Middle frontal gyrus (tissue), 1 donor: Measurements from ENCODE around the gene SUSD3.
"Not testable (repeated sequence)": the region's sequence is repeated elsewhere in the genome, so short reads cannot be mapped to it uniquely, and the experiment has no call there.

Experiments
- DNase-seq: peaks from one replicate; pipeline ENCODE4 v3.0.0-alpha.2; 2015; ENCODE audit warnings: low spot score; ENCODE audit errors: extremely low spot score

Gene SUSD3

DNA sequence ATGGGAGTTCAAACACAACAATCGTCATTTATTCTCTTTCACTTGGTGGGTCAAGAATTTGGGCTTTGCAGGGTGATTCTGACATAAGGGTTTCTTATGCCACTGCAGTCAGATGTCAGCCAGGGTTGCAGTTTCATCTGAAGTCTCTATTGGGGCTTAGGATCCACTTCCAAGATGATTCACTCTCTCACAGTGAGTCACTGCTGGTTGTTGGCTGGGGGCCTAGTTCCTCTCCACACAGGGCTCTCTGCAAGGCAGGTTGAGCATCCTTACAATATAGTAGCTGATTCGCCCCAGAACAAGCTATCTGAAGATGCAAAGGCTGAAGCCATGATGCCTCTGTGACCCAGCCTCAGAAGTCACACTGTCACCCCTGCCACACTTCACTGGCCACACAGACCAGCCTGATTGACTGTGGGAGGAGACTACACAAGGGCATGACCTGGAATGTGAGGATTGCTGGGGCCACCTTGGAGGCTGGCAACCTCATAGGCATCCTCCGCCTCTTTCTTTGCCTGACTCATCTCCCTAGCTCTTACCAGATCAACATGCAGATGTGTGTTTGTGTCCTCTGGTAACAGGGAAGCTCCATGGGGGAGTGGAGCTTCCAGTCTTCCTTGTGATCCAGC lies 33.1 kb downstream of the SUSD3 start:
- no peak for DNase-seq

GRCh38 chr9:93092251-93092991 lies 33.9 kb downstream of the SUSD3 start:
- no peak for DNase-seq

- no peak for DNase-seq
These were observed 34.8 kb downstream of the SUSD3 start for GRCh38 chr9:93093127-93093876.

DNA sequence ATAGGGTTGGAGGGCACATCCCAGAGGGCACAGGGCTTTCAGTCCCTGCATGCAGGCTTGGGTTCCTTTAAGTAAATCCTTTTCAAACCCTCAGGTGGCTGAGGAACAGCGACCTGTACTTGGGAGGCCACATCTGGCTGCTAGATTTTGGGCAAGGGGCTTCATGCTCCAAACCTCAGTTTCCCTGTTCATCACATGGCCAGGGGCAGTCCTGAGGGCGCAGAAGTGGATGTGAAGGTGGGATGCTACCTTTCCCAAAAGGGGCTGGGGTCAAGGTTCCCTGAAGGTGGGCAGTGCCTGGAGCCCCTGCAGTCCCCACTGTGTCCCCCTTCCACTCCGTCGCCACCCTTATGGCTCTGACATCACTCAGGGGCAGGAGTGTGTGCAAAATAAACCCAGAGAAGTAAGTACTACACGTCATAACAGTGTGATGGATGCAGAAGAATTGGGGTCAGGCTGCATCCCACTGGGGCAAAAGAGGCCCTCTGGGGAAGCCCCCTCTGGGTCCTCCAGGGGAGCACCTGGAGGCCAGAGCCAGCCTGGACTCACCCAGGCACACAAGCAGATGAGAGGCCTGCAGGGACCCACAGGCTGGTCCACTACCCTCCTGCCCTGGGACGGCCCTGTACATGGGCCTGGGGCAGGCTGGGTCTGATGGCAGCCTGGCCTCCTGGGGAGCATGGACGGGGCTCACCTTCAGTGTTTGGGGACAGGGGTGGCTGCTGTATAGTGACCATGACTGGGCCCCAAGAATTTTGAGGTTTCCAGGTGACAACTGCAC lies 35.6 kb downstream of the SUSD3 start:
- DNase-seq, result no peak

DNA sequence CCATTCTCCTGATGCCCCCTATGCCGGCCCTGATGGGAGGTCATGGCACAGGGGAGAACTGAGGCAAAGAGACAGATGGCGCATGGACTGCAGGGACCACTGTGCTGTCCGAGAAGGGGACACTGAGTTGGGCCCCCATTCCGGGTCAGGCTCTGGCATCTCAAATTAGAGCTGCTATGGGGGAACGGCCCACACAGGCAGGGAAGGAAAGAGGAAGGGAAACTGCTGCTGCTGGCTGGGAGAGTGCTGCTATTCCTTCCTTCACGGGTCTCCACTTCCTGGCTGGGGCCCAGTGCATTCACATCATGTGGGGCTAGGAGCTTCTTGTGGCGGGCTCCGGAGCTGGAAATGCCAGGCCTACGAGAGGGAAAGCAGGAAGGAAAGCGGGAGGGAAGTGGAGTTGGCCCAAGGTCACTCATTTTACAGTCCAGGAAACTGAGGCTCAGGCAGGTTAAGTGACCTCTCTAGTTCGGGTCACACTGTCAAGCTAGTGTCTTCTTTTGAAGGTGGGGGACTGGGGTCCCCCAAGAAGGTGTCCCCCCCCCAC lies 36.2 kb downstream of the SUSD3 start:
- DNase-seq, result no peak

- DNase-seq, result peak; percentile 98
These were observed 37.0 kb downstream of the SUSD3 start for GRCh38 chr9:93095205-93096130.

GRCh38 chr9:93096131-93096802 lies 37.8 kb downstream of the SUSD3 start, which contains the start of gene CARD19:
CARD19 (plus strand) TSS chr9:93096217; CDS start chr9:93096346, 129 bp downstream.
- no peak for DNase-seq

GRCh38 chr9:93096811-93097382 lies 38.4 kb downstream of the SUSD3 start:
- no peak for DNase-seq

DNA sequence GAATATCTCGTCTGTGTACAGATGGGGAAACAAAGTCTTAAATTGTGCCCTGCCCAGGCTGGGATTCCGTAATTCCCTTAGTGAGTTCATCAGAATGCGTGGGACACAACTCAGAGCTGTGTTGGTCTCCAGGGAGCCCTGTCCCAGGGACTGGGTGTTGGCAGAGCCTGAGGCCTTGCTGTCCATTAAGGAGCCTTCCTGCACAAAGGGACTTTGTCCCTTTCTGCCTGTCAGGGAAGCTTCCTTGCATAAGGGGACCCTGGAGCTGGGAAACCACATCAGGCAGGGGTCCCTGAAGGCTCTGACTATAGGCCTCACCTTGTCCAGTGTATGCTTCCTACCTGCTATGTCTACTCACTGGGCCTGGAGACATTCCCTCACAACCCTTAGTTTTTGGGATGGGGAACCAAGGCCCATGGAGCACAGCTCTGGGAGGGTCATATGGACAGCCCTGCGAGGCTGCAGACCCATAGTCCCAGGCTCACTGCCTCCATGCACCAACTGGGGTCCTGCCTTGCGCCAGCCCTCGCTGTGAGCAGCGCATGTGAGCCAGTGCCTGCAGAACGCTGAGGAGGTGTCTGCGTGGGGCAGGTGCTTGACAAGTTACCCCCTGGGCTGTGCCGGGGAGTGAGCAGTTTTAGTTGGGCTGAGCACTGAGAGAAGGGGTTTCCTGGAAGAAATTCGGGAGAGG lies 39.2 kb downstream of the SUSD3 start:
- DNase-seq, result no peak

DNA sequence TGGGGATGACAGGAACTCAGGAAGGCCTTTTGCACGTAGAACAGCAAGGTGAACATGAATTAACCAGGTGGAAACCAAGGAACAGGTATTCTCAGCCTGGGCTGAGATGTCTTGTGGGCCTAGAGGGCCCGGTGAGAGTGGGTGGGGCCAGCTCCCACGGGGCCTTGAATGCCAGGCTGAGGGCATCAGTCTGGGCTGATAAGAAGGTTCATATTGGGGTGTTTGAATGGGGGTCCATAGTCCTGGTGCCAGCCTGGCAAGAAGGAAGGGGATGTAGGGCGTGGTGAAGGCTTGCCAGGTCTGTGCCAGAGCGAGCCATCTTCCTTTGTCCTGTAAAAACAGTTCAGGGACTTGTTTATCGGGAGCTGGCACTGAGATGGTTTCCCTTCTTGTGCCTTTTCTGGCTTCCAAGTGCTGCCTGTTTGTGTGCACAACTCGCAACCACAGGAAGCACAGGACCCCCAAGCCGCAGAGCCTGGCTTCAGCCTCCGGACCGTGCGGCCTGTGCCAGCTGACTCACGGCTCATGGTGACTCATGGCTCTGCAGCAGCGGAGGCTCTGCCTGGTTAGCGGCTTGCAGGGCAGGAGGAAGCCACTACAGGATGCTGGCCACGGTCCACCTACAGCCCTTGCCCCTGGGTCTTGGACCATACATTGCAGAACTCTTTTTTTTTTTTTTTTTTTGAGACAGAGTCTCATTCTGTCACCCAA lies 39.9 kb downstream of the SUSD3 start:
- peak; percentile 69 for DNase-seq

- DNase-seq, result no peak
These were observed 41.2 kb downstream of the SUSD3 start for GRCh38 chr9:93099551-93100275.

- no peak for DNase-seq
These were observed 41.8 kb downstream of the SUSD3 start for GRCh38 chr9:93100276-93100636.

GRCh38 chr9:93101086-93101485 lies 42.6 kb downstream of the SUSD3 start:
- not testable (repeated sequence) for DNase-seq

DNA sequence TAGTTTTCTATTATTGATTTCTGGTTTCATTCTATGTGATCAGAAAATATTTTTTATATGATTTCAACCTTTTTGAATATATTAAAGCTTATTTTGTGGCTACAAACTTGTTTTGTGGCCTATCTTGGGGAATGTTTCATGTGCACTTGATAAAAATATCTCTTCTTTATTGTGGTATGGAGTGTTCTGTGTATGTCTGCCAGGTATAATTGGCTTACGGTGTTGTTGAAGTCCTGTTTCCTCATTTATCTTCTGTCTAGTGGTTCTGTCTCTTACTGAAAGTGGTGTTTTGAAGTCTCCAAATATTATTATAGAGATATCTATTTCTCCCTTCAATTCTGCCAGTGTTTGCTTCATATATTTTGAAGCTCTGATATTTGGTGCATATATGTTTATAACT lies 47.1 kb downstream of the SUSD3 start:
- DNase-seq, result no peak

DNA sequence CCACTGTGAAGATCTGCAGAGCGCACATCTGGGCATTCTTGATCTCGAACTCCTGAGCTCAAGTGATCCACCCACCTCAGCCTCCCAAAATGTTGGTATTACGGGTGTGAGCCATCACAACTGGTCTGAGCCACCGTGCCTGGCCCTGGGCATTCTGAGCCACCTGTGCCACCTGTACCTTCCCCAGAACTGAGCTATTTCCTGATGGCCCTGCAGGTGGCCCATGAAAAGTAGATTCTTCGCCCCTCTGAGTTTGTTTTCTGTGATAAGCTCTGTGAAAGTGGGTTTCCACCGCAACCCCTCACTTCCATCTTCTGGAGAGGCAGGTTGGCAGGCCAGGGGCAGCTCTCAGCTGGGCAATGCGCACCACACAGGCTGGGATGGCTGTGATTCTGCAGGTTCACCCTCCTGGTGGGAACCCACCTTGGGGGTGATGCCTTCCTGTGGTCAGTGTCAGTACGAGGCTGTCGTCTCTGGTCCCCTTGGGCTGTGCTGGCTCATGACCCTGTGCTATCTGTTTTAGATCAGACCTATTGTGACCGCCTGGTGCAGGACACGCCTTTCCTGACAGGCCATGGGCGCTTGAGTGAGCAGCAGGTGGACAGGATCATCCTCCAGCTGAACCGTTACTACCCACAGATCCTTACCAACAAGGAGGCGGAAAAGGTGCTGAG lies 48.8 kb downstream of the SUSD3 start:
- DNase-seq, result no peak

DNA sequence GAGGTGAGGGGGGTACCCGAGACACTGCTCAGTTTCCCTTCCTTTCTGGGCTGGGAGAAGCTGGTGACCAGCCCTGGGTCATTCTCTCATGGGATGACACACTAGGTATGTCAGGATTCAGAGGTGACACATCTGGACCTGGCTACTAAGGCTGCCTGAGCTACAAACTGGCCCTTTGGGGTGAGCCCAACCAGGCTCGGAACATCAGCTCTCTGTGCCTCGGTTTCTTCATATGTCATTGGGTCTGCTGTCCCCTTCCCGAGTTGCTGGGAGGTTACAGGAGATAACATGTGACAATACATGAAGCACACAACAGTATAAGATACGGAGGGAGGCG lies 49.3 kb downstream of the SUSD3 start:
- DNase-seq, result no peak
